Measurements from ENCODE around the gene ERMN. TPM values are rescaled to one million over a fixed set of nuclear protein-coding genes. Genes with fewer than 3 reads are reported as not detected.

ERMN gene
- polyA plus RNA-seq, 1 donor (not counting 4 experiments of a cell fraction or from before 2014, with no cell fraction given) = not detected

DNA sequence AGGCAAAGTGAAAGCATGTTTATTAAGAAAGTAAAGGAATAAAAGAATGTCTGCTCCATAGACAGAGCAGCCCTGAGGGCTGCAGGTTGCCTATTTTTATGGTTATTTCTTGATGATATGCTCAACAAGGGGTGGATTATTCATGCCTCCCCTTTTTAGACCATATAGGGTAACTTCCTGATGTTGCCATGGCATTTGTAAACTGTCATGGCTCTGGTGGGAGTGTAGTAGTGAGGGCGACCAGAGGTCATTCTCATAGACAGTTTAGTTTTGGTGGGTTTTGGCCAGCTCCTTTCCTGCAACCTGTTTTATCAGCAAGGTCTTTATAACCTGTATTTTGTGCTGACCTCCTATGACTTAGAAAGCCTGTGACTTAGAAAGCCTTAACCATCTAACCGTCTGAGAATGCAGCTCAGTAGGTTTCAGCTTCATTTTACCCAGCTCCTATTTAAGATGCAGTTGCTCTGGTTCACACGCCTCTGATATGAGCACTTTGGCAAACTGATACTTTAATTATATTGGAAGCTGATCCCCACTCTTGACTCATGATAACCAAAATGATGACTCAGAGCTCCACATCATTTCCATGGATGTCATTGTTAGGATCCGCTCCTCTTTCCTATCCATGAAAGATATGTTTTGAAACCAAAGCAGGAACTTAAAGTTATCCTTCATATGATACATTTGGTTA, 14.5 kb upstream of the ERMN start:
- no peak for FAIRE-seq

DNA sequence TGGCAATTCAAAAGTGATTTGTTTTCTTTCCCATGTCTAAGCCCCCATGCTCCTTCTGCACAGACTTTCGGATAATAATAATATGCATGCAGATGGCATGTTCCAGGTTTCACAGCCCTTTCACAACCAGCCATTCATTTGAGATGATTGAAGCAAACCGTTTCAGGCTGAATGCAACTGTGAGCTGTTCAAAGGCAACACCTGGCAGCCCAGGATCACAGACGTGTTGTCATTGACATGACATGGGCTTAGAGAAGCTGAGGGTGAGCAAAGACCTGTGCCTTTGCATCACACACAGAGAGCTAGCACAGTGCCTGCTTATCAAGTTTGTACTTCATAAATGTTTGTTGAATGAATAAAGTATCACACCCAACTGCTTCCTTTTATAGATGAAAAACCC, 12.4 kb upstream of the ERMN start:
- H3K9ac ChIP-seq (ENCODE audit: control insufficient read depth, extremely low read depth, insufficient read depth, low read length) = no peak overlapping the region
- H3K9me1 ChIP-seq (ENCODE audit: control insufficient read depth, extremely low read depth, insufficient read depth, low read length) = no peaks in the 10 kb centered on the region
- H4K20me1 ChIP-seq (ENCODE audit: control insufficient read depth, extremely low read depth, insufficient read depth, low read length) = no peaks in the 10 kb centered on the region
- no peak overlapping the region for H3K27ac ChIP-seq (ENCODE audit: control insufficient read depth, insufficient read depth, low read length)
- H3K36me3 ChIP-seq (ENCODE audit: control insufficient read depth in 2 of 2, extremely low read depth in 1 of 2, insufficient read depth in 2 of 2, low read length in 2 of 2) = no peaks in the 10 kb centered on the region
- H3K4me1 ChIP-seq (ENCODE audit: control insufficient read depth, extremely low read depth, insufficient read depth, low read length) = no peaks in the 10 kb centered on the region
- no peaks in the 10 kb centered on the region for H3K79me2 ChIP-seq (ENCODE audit: control insufficient read depth, insufficient read depth, low read length)
- H3K4me2 ChIP-seq (ENCODE audit: control insufficient read depth, extremely low read depth, insufficient read depth, low read depth, low read length) = no peak overlapping the region
- no peaks in the 10 kb centered on the region for H3K27me3 ChIP-seq (ENCODE audit: control insufficient read depth, extremely low read depth, insufficient read depth, low read length)
- FAIRE-seq (no peak), DNase-seq (ENCODE audit: low read depth, low spot score) (no peak)
- no peak overlapping the region for H3K4me3 ChIP-seq (ENCODE audit: control insufficient read depth in 2 of 3, extremely low read depth in 1 of 3, insufficient read depth in 2 of 3, low read depth in 1 of 3, low read length in 3 of 3)
- no peak overlapping the region for H2AFZ ChIP-seq (ENCODE audit: control insufficient read depth, low read length)
- dilution Hi-C loops (cut with MboI; ENCODE audit: extremely low pct_ligation_motif_present, low sequenced_read_pairs) = no loop called here
- H3K9me3 ChIP-seq (ENCODE audit: control insufficient read depth, low read depth, low read length) = no peaks in the 10 kb centered on the region
- TF ChIP-seq, protein P1, sequence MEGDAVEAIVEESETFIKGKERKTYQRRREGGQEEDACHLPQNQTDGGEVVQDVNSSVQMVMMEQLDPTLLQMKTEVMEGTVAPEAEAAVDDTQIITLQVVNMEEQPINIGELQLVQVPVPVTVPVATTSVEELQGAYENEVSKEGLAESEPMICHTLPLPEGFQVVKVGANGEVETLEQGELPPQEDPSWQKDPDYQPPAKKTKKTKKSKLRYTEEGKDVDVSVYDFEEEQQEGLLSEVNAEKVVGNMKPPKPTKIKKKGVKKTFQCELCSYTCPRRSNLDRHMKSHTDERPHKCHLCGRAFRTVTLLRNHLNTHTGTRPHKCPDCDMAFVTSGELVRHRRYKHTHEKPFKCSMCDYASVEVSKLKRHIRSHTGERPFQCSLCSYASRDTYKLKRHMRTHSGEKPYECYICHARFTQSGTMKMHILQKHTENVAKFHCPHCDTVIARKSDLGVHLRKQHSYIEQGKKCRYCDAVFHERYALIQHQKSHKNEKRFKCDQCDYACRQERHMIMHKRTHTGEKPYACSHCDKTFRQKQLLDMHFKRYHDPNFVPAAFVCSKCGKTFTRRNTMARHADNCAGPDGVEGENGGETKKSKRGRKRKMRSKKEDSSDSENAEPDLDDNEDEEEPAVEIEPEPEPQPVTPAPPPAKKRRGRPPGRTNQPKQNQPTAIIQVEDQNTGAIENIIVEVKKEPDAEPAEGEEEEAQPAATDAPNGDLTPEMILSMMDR (optimal IDR thresholded peaks at IDR 0.05 in 1 of 3, IDR thresholded peaks at IDR 0.05 in 1 of 3, conservative IDR thresholded peaks at IDR 0.05 in 1 of 3; ENCODE audit: extremely low read depth in 1 of 3, insufficient read depth in 2 of 3, low read length in 3 of 3) = no peak
- no peak for TF ChIP-seq EZH2 (IDR thresholded peaks at IDR 0.05; ENCODE audit: low read length)

More for the DNA sequence above, 14.5 kb upstream of the ERMN start:
- DNase-seq (ENCODE audit: low read depth, low spot score) = no peak
- Histone ChIP-seq H3K9me1 (ENCODE audit: control insufficient read depth, extremely low read depth, insufficient read depth, low read length) (no peaks in the 10 kb centered on the region), H3K36me3 (ENCODE audit: control insufficient read depth in 2 of 2, extremely low read depth in 1 of 2, insufficient read depth in 2 of 2, low read length in 2 of 2) (no peaks in the 10 kb centered on the region), H3K27ac (ENCODE audit: control insufficient read depth, insufficient read depth, low read length) (no peak overlapping the region), H2AFZ (ENCODE audit: control insufficient read depth, low read length) (no peak overlapping the region), H3K79me2 (ENCODE audit: control insufficient read depth, insufficient read depth, low read length) (no peaks in the 10 kb centered on the region), H3K4me3 (ENCODE audit: control insufficient read depth in 2 of 3, extremely low read depth in 1 of 3, insufficient read depth in 2 of 3, low read depth in 1 of 3, low read length in 3 of 3) (no peak overlapping the region), H4K20me1 (ENCODE audit: control insufficient read depth, extremely low read depth, insufficient read depth, low read length) (no peaks in the 10 kb centered on the region), H3K9me3 (ENCODE audit: control insufficient read depth, low read depth, low read length) (no peaks in the 10 kb centered on the region), H3K27me3 (ENCODE audit: control insufficient read depth, extremely low read depth, insufficient read depth, low read length) (no peaks in the 10 kb centered on the region), H3K9ac (ENCODE audit: control insufficient read depth, extremely low read depth, insufficient read depth, low read length) (no peak overlapping the region), H3K4me2 (ENCODE audit: control insufficient read depth, extremely low read depth, insufficient read depth, low read depth, low read length) (no peak overlapping the region), H3K4me1 (ENCODE audit: control insufficient read depth, extremely low read depth, insufficient read depth, low read length) (no peaks in the 10 kb centered on the region)
- TF ChIP-seq, protein P1 (optimal IDR thresholded peaks at IDR 0.05 in 1 of 3, IDR thresholded peaks at IDR 0.05 in 1 of 3, conservative IDR thresholded peaks at IDR 0.05 in 1 of 3; ENCODE audit: extremely low read depth in 1 of 3, insufficient read depth in 2 of 3, low read length in 3 of 3) = no peak
- TF ChIP-seq EZH2 (IDR thresholded peaks at IDR 0.05; ENCODE audit: low read length) = no peak
- dilution Hi-C loops (cut with MboI; ENCODE audit: extremely low pct_ligation_motif_present, low sequenced_read_pairs) = no loop called here

All from keratinocyte (primary cell).